ENCODE measurements around the gene CYTH4.

Gene CYTH4

GRCh38 chr22:37270928-37271650 is 11.2 kb upstream of the CYTH4 start:
- DNase-seq (ENCODE audit: low spot score): no peak

DNA sequence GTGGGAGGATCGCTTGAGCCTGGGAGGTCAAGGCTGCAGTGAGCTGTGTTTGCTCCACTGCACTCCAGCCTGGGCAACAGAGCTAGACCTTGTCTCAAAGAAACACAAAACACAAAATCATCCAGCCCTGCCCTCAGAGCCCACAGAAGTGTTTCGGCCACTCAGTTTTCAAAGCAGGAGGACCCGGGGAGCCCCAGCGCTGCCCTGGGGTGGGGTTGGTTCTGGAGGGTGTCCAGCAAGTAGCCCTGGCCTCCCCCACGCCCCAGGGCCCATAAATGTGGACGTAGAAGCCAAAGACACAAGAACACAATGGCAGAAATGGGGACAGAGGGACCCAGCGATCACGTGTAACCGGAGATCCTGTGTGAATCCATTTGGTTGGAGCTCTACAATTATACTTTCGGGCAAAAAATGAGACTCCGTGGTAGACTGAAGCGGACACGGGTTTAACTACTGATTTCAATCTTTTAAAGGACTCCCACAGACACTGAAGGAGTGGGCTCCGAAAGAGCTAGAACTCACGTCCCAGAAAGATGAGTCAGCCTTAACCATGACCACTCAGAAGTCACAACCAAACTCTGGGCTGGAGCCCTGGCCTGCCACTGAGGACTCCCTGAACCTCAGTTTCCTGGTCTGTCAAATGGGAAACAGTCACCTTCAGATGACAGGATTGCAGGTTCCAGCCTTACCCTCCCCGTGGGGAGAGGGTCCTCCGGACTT is 9.0 kb upstream of the CYTH4 start:
- DNase-seq (ENCODE audit: low spot score): no peak

DNA sequence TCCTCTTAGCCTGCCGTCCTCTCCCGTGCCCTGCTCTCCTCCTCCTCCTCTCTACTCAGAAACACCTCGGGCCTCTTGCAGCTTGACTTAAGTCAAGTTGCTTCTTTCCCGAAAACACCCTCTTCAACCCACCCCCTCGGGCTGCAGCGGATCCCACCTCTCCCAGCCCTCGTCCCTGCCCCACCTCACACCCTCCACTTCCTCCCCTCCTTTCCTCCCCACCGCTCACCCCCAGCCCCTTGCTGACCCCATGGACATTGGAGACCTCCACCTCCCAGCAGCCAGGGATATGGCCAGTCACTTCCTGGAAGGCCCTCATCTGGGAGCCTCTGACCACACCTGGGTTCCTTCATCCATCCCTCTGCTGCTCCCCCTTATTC is 8.5 kb upstream of the CYTH4 start:
- no peak for DNase-seq (ENCODE audit: low spot score)

GRCh38 chr22:37274380-37274862 is 7.9 kb upstream of the CYTH4 start:
- no peak for DNase-seq (ENCODE audit: low spot score)

GRCh38 chr22:37275134-37275533 is 7.2 kb upstream of the CYTH4 start:
- no peak for DNase-seq (ENCODE audit: low spot score)

GRCh38 chr22:37275622-37276021 is 6.7 kb upstream of the CYTH4 start:
- no peak for DNase-seq (ENCODE audit: low spot score)

DNA sequence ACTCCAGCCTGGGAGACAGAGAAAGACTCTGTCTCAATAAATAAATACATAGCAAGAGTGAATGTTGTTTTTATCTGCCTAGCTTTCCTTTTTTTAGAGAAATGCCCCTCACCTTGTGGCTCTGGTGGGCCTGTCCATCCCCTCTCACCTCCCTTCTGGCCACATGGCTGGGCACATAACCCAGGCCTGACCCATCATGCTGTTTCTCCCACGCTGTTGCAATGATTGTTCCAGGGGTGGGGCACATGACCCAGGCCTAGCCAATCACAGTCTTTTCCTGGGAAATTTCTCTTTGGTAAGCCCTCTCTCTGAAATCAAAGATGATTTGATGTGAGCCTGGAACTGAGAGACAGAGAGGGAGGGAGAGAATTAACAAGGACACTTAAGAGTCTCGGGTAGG is 5.5 kb upstream of the CYTH4 start:
- no peak for DNase-seq (ENCODE audit: low spot score)

DNA sequence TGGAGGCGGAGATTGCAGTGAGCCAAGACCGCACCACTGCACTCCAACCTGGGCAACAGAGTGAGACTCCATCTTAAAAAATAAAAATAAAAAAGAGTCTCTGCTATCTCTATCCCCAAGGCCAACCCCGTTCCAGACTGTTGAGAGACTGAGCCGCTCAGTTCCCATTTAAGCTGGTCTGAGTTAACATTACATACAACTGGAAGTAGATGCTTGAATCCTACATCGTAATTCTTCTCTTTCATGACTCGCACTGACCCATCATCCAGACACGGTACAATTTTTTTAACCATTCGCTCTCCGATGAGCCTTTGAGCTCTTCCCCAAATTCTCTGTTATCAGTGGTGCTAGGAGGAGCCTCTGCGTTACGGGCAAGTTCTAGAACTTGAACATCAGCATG is 4.9 kb upstream of the CYTH4 start:
- no peak for DNase-seq (ENCODE audit: low spot score)

GRCh38 chr22:37278261-37278660 is 4.0 kb upstream of the CYTH4 start:
- no peak for DNase-seq (ENCODE audit: low spot score)

- no peak for DNase-seq (ENCODE audit: low spot score)
These were observed 2.8 kb upstream of the CYTH4 start for GRCh38 chr22:37279331-37280181.

DNA sequence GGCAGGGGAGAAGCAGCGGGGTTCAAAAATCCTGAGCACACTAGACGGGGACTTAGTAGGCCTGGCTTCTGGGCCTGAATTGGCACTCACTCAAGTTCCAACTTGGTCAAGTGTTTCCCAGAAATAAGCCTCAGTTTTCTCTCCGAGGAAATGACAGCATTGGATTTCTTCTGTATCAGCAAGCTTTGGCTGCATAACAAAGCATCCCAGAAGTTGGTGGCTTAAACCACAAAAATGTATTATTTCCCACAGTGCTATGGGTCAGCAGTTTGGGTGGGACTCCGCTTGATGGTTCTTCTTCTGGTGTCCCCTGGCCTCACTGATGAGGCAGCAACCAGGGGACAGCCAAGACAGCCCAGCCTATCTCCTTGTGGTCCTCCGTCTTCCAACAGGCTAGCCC is 1.6 kb upstream of the CYTH4 start:
- DNase-seq (ENCODE audit: low spot score): no peak

- DNase-seq (ENCODE audit: low spot score): no peak
These were observed 1.1 kb upstream of the CYTH4 start for GRCh38 chr22:37281195-37281594.

- DNase-seq (ENCODE audit: low spot score): no peak
These were observed 493 bp upstream of the CYTH4 start for GRCh38 chr22:37281646-37282384.

DNA sequence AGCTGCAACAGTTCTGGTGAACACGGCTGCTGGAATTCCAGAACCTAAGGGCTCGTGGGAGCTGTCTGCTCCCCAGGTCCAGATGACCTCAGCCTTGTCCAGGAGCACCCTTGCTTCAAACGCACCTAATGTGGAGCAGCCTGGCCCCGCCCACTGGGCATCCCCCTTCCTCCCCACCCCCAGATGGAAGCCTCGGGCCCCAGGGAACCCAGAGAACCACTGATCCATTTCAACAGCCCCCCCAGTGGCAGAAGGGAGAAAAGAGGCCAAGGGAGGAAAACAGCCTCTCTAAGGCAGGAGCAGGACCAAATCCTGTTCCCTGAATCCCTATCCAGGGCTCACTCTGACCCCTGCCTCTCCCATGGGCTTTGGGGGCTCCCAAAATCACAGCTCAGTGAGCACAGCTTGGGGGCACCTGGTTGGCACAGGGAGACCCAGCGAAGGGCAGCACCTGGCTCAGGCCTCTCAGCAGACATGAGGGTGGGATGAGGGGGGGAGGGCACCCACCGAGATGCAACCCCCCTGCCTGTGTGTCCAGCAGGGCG is 1.2 kb downstream of the CYTH4 start:
- DNase-seq (ENCODE audit: low spot score): no peak

DNA sequence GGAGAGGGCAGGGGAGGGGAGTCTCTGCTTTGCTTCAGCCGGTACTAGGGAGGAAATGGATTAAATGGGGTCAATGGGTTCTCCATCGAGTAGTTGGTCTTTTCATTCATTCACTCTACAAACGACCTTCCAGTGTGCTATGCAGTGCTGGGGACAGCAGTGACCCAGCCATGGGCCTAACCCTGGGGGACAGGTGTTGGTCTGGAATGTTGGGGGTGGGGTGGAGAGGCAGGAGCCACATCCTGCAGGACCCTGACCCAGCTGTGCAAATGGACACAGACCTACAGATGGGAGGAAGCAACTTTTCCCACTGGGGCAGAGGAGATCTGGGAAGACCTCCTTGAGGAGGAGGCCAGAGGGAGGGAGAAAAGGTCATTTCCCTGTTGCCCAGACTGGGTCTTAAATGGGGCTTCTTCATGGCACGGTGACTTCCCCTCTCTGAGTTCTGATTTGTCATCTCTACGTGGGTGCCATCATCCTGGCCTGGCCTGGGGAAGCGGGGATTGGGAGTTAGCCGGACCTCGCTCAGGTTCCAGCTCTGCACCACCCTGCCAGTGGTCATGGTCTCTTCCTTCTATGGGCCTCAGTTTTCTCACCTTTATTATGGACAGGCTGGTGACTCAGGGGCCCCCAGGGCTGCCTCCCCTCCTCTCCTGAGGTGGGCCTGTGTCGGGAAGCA is 2.0 kb downstream of the CYTH4 start:
- DNase-seq (ENCODE audit: low spot score): no peak

- no peak for DNase-seq (ENCODE audit: low spot score)
These were observed 2.6 kb downstream of the CYTH4 start for GRCh38 chr22:37284805-37285355.

DNA sequence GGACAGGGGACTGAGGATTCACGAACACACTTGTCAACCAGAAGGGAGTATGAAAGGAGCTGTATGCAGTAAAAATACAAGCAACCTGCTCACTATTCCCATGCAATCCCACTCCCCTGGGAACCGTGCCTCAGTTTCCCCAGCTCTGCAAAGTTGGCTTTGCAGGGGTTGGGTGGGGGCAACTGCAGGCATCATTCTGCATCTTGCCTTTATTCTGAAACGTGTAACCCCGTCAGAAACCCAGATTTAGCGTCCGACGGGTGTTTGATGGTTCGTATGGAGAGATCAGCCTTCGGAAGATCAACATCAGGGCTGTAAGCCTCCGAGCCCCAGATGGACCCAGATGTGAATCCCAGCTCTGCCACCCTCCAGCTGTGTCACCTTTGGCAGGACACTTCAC is 3.6 kb downstream of the CYTH4 start:
- no peak for DNase-seq (ENCODE audit: low spot score)

DNA sequence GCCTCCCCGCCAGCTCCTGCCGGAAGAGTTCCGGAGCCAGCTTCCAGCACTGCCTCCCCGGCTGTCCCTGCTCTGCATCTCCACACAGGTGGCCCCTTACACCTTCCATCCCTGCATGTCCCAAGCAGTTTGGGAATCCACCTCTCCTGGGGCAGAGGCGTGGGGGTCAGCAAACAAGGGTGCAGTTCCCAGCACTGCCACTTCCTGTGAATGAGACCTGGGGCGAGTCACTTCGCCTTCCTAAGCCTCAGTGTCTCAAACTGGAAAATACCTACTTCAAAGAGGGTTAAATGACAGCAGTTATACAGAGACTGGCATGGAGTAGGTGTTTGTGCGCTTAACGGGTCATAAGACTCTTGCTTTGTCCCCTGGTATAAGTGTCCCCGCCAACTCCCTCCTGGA is 5.2 kb downstream of the CYTH4 start:
- no peak for DNase-seq (ENCODE audit: low spot score)

GRCh38 chr22:37288521-37288920 is 6.2 kb downstream of the CYTH4 start:
- no peak for DNase-seq (ENCODE audit: low spot score)

DNA sequence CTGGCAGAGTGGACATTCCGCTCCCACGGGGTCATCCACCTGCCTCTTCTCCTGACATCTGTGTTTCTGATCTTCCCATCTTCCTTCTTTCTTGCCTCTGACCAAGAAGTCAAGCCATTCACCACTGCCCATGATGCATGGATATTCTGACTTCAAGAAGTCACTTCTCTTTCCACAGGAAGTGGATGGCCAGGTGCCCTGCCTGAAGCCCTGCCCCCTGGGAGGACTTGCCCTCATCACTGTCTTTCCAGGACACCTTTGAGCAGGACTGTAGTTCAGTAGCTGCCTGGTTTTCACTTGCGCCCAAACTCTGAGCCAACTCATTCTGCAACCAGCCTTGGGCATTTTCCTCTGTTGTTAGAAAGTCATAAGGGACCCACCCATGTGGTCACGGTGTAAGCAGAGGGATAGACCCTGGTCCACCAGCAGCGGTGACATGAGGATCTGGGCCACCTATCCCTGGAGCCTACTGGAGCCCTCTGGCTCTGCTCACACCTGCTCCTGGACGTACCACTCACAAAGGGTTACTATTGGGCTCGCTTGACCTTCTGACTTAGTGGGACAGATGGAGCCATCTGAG is 6.9 kb downstream of the CYTH4 start:
- no peak for DNase-seq (ENCODE audit: low spot score)

GRCh38 chr22:37290737-37291136 is 8.4 kb downstream of the CYTH4 start:
- DNase-seq (ENCODE audit: low spot score): no peak
